OCI-LY7 (cell line): ENCODE measurements around the gene TRDN. TPM values are rescaled to one million over a fixed set of nuclear protein-coding genes. Genes with fewer than 3 reads are reported as not detected.

Source experiments
- BruUV-seq: library from RNA; stranded (reverse); fragments of 400-500 nt; replicated peaks from 2 replicates; lab custom pipeline; 2021; lab: Mats Ljungman, UMichigan
- CTCF ChIA-PET: fragments of 300-600 bp; sonication (Branson Sonifier 250); formaldehyde crosslinking; loops from one replicate; lab custom pipeline; 2022; ENCODE audit warnings: antibody characterized with exemption; ENCODE audit not compliant: unreplicated experiment; lab: Charles Lee
- POLR2A ChIA-PET: fragments of 300-600 bp; sonication (Branson Sonifier 250); formaldehyde crosslinking; loops from one replicate; lab custom pipeline; 2022; ENCODE audit warnings: antibody characterized with exemption; lab: Charles Lee
- DNase-seq: peaks from one replicate; pipeline ENCODE4 v3.0.0-alpha.2; 2015; ENCODE audit warnings: low spot score
- H2AFZ ChIP-seq: fragments of 200-600 bp; sonication (generic), shearing (Covaris generic); 2 replicates; pipeline ENCODE4 v1.6.1; 2014; ENCODE audit warnings: mild to moderate bottlenecking, antibody characterized with exemption, low read length, moderate library complexity
- H3K27ac ChIP-seq: fragments of 200-600 bp; sonication (generic); 2 replicates; pipeline ENCODE4 v1.5.1; 2014; ENCODE audit warnings: mixed run types, low read depth, mild to moderate bottlenecking, moderate library complexity, low read length, inconsistent platforms; ENCODE audit not compliant: poor library complexity, severe bottlenecking
- H3K36me3 ChIP-seq: fragments of 200-600 bp; sonication (generic); 2 replicates; pipeline ENCODE4 v1.6.1; 2014; ENCODE audit warnings: mild to moderate bottlenecking, antibody characterized with exemption, low read length, moderate library complexity, mixed read lengths; ENCODE audit not compliant: insufficient read depth
- H3K4me1 ChIP-seq: fragments of 200-600 bp; sonication (generic); 2 replicates; pipeline ENCODE4 v1.5.1; 2014; ENCODE audit warnings: mild to moderate bottlenecking, low read length; ENCODE audit not compliant: insufficient read depth, poor library complexity, severe bottlenecking
- H3K4me2 ChIP-seq: fragments of 200-600 bp; sonication (generic); 2 replicates; pipeline ENCODE4 v1.6.1; 2014; ENCODE audit warnings: mild to moderate bottlenecking, low read length
- H3K4me3 ChIP-seq: fragments of 200-600 bp; sonication (generic); 2 replicates; pipeline ENCODE4 v1.5.1; 2014; ENCODE audit warnings: mild to moderate bottlenecking, low read depth, low read length; ENCODE audit not compliant: poor library complexity, severe bottlenecking
- H3K79me2 ChIP-seq: fragments of 200-600 bp; sonication (generic); 2 replicates; pipeline ENCODE4 v1.6.1; 2016; ENCODE audit warnings: low read depth, mild to moderate bottlenecking, low read length, moderate library complexity, mixed read lengths; ENCODE audit not compliant: insufficient read depth
- H3K9me2 ChIP-seq: fragments of 200-600 bp; sonication (generic); 2 replicates; pipeline ENCODE4 v1.6.1; 2016; ENCODE audit warnings: mild to moderate bottlenecking, low read length, mixed read lengths; ENCODE audit not compliant: insufficient read depth
- H3K9me3 ChIP-seq: fragments of 200-600 bp; sonication (generic); 2 replicates; pipeline ENCODE4 v1.6.1; 2014; ENCODE audit warnings: mild to moderate bottlenecking, mixed run types, low read length, mixed read lengths
- H4K20me1 ChIP-seq: fragments of 200-600 bp; sonication (generic); 2 replicates; pipeline ENCODE4 v1.6.1; 2014; ENCODE audit warnings: mild to moderate bottlenecking, antibody characterized with exemption, low read length, moderate library complexity, mixed read lengths; ENCODE audit not compliant: insufficient read depth
- EZH2phosphoT487 ChIP-seq: fragments of 200-600 bp; sonication (generic); IDR thresholded peaks from 2 replicates; pipeline ENCODE4 v1.6.1; 2018; ENCODE audit warnings: low read depth, borderline replicate concordance, mild to moderate bottlenecking, mixed run types, antibody characterized with exemption, low read length, moderate library complexity, mixed read lengths
- intact Hi-C: fragments of 100-400 bp; cut with micrococcal nuclease; formaldehyde crosslinking; loops from one replicate; pipeline ENCODE4 v1.10.0; 2022; ENCODE audit not compliant: unreplicated experiment
- total RNA-seq, 2 experiments: library from RNA; depleted of rRNA in 1 of 2; stranded (reverse); fragments of >200 nt in 1 of 2; shearing (Covaris generic) in 1 of 2; gene quantifications; 2 replicates each; pipeline ENCODE4 v1.2.3, GENCODE V29; 2014 to 2022
- TF ChIP-seq, protein P1 (sequence below): fragments of 200-600 bp; sonication (generic); conservative IDR thresholded peaks from 2 replicates; pipeline ENCODE4 v1.5.1; 2014; ENCODE audit warnings: mild to moderate bottlenecking, antibody characterized with exemption, low read length, moderate library complexity, mixed read lengths

Gene TRDN
- total RNA-seq, 2 experiments from 2014 or later = not detected

DNA sequence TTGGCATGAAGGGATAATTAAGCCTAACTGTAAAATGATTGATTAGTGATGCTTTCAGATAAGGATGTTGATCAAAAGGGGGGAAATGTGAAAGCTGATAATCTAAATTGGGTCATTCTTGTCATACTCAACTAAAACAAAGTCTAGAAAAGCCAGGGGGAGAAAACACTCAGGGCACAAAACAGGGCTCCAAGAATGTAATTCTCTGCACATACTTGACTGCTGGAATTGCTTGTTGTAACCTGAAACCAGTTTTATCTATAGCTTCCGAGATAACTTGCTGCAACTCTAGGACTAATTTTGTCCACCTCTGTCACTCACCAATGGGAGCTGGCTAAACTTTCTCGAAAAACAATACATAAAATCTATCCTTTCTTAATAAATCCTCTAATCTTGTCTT lies 330.4 kb downstream of the TRDN start:
- no TSS peak for BruUV-seq

DNA sequence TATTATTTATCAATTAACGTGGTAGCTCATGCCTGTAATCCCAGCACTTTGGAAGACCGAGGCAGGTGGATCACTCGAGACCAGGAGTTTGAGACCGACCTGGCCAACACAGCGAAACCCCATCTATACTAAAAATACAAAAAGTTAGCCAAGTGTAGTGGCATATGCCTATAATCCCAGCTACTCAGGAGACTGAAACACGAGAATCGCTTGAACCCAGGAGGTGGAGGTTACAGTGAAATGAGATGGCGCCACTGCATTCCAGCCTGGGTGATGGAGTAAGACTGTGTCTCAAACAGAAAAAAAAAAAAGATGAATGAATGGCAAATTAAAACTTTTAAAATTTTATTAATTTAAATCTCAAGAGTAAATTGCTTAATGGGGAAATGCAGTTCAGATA lies 341.1 kb downstream of the TRDN start:
- intact Hi-C loops = no loop called here
- no peak overlapping the region for H3K27ac ChIP-seq
- no peak for DNase-seq
- no peak overlapping the region for H3K4me2 ChIP-seq
- no peaks in the 10 kb centered on the region for H3K4me1 ChIP-seq
- no peaks in the 10 kb centered on the region for H3K79me2 ChIP-seq
- H2AFZ ChIP-seq = no peak overlapping the region
- POLR2A ChIA-PET = no interaction called here
- H3K4me3 ChIP-seq = no peak overlapping the region
- no peaks in the 10 kb centered on the region for H3K9me3 ChIP-seq
- TF ChIP-seq, protein P1, sequence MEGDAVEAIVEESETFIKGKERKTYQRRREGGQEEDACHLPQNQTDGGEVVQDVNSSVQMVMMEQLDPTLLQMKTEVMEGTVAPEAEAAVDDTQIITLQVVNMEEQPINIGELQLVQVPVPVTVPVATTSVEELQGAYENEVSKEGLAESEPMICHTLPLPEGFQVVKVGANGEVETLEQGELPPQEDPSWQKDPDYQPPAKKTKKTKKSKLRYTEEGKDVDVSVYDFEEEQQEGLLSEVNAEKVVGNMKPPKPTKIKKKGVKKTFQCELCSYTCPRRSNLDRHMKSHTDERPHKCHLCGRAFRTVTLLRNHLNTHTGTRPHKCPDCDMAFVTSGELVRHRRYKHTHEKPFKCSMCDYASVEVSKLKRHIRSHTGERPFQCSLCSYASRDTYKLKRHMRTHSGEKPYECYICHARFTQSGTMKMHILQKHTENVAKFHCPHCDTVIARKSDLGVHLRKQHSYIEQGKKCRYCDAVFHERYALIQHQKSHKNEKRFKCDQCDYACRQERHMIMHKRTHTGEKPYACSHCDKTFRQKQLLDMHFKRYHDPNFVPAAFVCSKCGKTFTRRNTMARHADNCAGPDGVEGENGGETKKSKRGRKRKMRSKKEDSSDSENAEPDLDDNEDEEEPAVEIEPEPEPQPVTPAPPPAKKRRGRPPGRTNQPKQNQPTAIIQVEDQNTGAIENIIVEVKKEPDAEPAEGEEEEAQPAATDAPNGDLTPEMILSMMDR = no peak
- no peak for TF ChIP-seq EZH2phosphoT487
- H4K20me1 ChIP-seq = no peaks in the 10 kb centered on the region
- CTCF ChIA-PET = no interaction called here
- no TSS peak for BruUV-seq
- H3K36me3 ChIP-seq = no peaks in the 10 kb centered on the region
- no peaks in the 10 kb centered on the region for H3K9me2 ChIP-seq

More for the DNA sequence above, 330.4 kb downstream of the TRDN start:
- Histone ChIP-seq H2AFZ (no peak overlapping the region), H3K36me3 (no peaks in the 10 kb centered on the region), H3K4me1 (no peaks in the 10 kb centered on the region), H3K4me3 (no peak overlapping the region), H3K4me2 (no peak overlapping the region), H3K9me2 (no peaks in the 10 kb centered on the region), H4K20me1 (no peaks in the 10 kb centered on the region), H3K27ac (no peak overlapping the region), H3K9me3 (no peaks in the 10 kb centered on the region), H3K79me2 (no peaks in the 10 kb centered on the region)
- intact Hi-C loops = no loop called here
- ChIA-PET POLR2A (no interaction called here), CTCF (no interaction called here)
- TF ChIP-seq EZH2phosphoT487 = no peak
- TF ChIP-seq, protein P1 = no peak
- no peak for DNase-seq

DNA sequence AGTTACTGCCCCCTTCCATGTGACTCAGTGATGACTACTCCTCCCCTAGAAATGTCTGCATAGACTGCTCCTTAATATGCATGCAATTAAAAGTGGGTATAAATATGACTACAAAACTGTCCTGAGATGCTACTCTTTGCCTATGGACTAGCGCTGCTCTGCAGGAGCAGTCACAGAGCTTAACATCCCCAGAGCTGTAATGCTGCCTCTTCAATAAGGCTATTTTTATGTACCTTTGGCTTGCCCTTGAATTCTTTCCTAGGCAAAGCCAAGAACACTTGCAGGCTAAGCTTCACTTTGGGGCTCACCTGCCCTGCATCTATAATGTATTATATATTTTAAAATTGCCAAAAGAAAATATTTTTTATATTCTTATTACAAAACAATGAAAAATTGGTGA lies 341.6 kb downstream of the TRDN start:
- Histone ChIP-seq H2AFZ (no peak overlapping the region), H3K4me2 (no peak overlapping the region), H4K20me1 (no peaks in the 10 kb centered on the region), H3K36me3 (no peaks in the 10 kb centered on the region), H3K9me2 (no peaks in the 10 kb centered on the region), H3K4me3 (no peak overlapping the region), H3K79me2 (no peaks in the 10 kb centered on the region), H3K9me3 (no peaks in the 10 kb centered on the region), H3K27ac (no peak overlapping the region), H3K4me1 (no peaks in the 10 kb centered on the region)
- ChIA-PET POLR2A (no interaction called here), CTCF (no interaction called here)
- BruUV-seq = no TSS peak
- TF ChIP-seq EZH2phosphoT487 = no peak
- TF ChIP-seq, protein P1 = no peak
- intact Hi-C loops = no loop called here
- no peak for DNase-seq
